Right lobe of liver (tissue), 6 donors: ENCODE results near the gene CTDSPL. TPM values are rescaled to one million over a fixed set of nuclear protein-coding genes. Genes with fewer than 3 reads are reported as not detected.

ENCODE experiments used
- ATAC-seq, 4 donors: fragments of 200-7000 bp; cut with Tn5 transposase; one replicate each; pipeline ENCODE4 v1.9.1; 2020; ENCODE audit warnings: mild to moderate bottlenecking in 4 of 4, moderate library complexity in 4 of 4
- DNase-seq, 3 donors: peaks; one replicate each; pipeline ENCODE4 v3.0.0-alpha.2; 2020
- H3K27ac ChIP-seq, 3 donors: fragments of 200-600 bp; one replicate each; pipeline ENCODE4 v1.8.0; 2022
- H3K27me3 ChIP-seq, 2 donors: fragments of 200-600 bp; one replicate each; pipeline ENCODE4 v1.8.0; 2022
- H3K36me3 ChIP-seq, 4 donors: fragments of 200-600 bp; sonication (generic) in 1 of 4; one replicate each; pipeline versions ENCODE4 v1.5.1 to v1.8.0; 2017 to 2022; ENCODE audit warnings: control low read depth in 1 of 4
- H3K4me1 ChIP-seq, 4 donors: fragments of 200-600 bp; sonication (generic) in 1 of 4; one replicate each; pipeline versions ENCODE4 v1.5.1 to v1.8.0; 2017 to 2022; ENCODE audit warnings: control low read depth in 1 of 4
- H3K4me3 ChIP-seq, 3 donors: fragments of 200-600 bp; one replicate each; pipeline ENCODE4 v1.8.0; 2022
- H3K9me3 ChIP-seq, 4 donors: fragments of 200-600 bp; sonication (generic) in 1 of 4; one replicate each; pipeline versions ENCODE4 v1.5.1 to v1.8.0; 2017 to 2022; ENCODE audit warnings: control low read depth in 1 of 4
- CTCF ChIP-seq, 4 donors: fragments of 200-600 bp in 3 of 4; fragments of 450-650 bp in 1 of 4; IDR thresholded peaks; one replicate each; pipeline versions ENCODE4 v1.5.1 to v1.8.0; 2016 to 2022; ENCODE audit warnings: antibody characterized with exemption in 4 of 4, mild to moderate bottlenecking in 2 of 4
- POLR2A ChIP-seq: fragments of 450-650 bp; IDR thresholded peaks from one replicate; pipeline ENCODE4 v1.6.1; 2017; ENCODE audit warnings: antibody characterized with exemption, mild to moderate bottlenecking
- WGBS: methylation state at CpG from one replicate; pipeline ENCODE4 v1.1.6; 2018; ENCODE audit warnings: low coverage, low lambda C conversion rate; ENCODE audit not compliant: insufficient coverage; ENCODE audit errors: missing lambda C conversion rate; 5-methylcytosine and 5-hydroxymethylcytosine counted together
- intact Hi-C, 2 donors: fragments of 100-400 bp; cut with DNase I; formaldehyde crosslinking; loops; one replicate each; pipeline versions ENCODE4 v1.11.2 to v1.14.1; 2022
- total RNA-seq, 6 experiments: library from RNA; depleted of rRNA in 2 of 6; stranded (reverse); fragments of >200 nt in 2 of 6; fragmentation: NEBNext Ultra II Directional in 3 of 6; extraction: Animal tissue kit (Norgen Biotek cat#: 25700) in 3 of 6; gene quantifications; one replicate each; pipeline versions ENCODE4 v1.1.0 to v1.2.4, GENCODE V29; 2016 to 2023
- donor health status: DM: no; HTN: yes; CAD: no.
- donor health status: DM: no; HTN: no; CAD: no.
- donor health status: DM: no; HTN: no; CAD: no.
- donor health status: DM: no; HTN: yes; CAD: no.
- donor health status: DM: no; HTN: yes; CAD: no.

Gene CTDSPL
- total RNA-seq, 6 experiments from 2014 or later = 14.9 to 22.8 (median 18.0) TPM

GRCh38 chr3:38008971-38009580 is 147.4 kb downstream of the CTDSPL start:
- no peaks in the 10 kb centered on the region for H3K4me1 ChIP-seq
- WGBS = 91% methylated on average over 11 of the region's 16 CpGs
- H3K27me3 ChIP-seq = no peaks in the 10 kb centered on the region
- DNase-seq (peak in 2 of 3 donors; percentile 16 to 43), ATAC-seq (no peak)
- H3K4me3 ChIP-seq = no peak overlapping the region
- peaks cover 0 to 5% (median 0%) of the 10 kb centered on the region in 4 donors for H3K36me3 ChIP-seq
- H3K9me3 ChIP-seq = no peaks in the 10 kb centered on the region
- intact Hi-C loops = loop anchor here (10.0 kb wide), 1 partner anchor 106 kb away; no protein-coding TSS in a partner anchor
- TF ChIP-seq POLR2A = no peak
- TF ChIP-seq CTCF (IDR thresholded peaks at IDR 0.05) = no peak
- H3K27ac ChIP-seq = no peak overlapping the region

- no peak overlapping the region for H3K27ac ChIP-seq
- WGBS = no CpG with 5 or more reads among the region's 27 CpGs
- TF ChIP-seq CTCF (IDR thresholded peaks at IDR 0.05) = no peak
- no peak for TF ChIP-seq POLR2A
- no peaks in the 10 kb centered on the region for H3K9me3 ChIP-seq
- H3K4me1 ChIP-seq = no peaks in the 10 kb centered on the region
- H3K27me3 ChIP-seq = no peaks in the 10 kb centered on the region
- H3K36me3 ChIP-seq = peaks cover 0 to 5% (median 0%) of the 10 kb centered on the region in 4 donors
- H3K4me3 ChIP-seq = no peak overlapping the region
- intact Hi-C loops = loop anchor here (10.0 kb wide), 1 partner anchor 105 kb away; no protein-coding TSS in a partner anchor
- DNase-seq (peak in 2 of 3 donors; percentile 20 to 41), ATAC-seq (peak in 2 of 4 donors; percentile 6 to 10)
Observed at GRCh38 chr3:38009807-38010591, 148.3 kb downstream of the CTDSPL start.

- H3K36me3 ChIP-seq = peaks cover 0 to 6% (median 2%) of the 10 kb centered on the region in 4 donors
- no CpG with 5 or more reads among the region's 21 CpGs for WGBS
- H3K27ac ChIP-seq = no peak overlapping the region
- no peak for TF ChIP-seq CTCF (IDR thresholded peaks at IDR 0.05)
- no peak for TF ChIP-seq POLR2A
- no peaks in the 10 kb centered on the region for H3K27me3 ChIP-seq
- peak in 1 of 3 donors; percentile 49 for DNase-seq
- intact Hi-C loops = no loop called here
- no peak overlapping the region for H3K4me3 ChIP-seq
- no peaks in the 10 kb centered on the region for H3K9me3 ChIP-seq
- H3K4me1 ChIP-seq = no peaks in the 10 kb centered on the region
- no peak for ATAC-seq
Observed at GRCh38 chr3:38011111-38011510, 149.4 kb downstream of the CTDSPL start.

GRCh38 chr3:38015485-38015884 is 153.8 kb downstream of the CTDSPL start:
- Histone ChIP-seq H3K4me1 (no peaks in the 10 kb centered on the region), H3K9me3 (no peaks in the 10 kb centered on the region), H3K27ac (no peak overlapping the region), H3K4me3 (no peak overlapping the region), H3K27me3 (no peaks in the 10 kb centered on the region), H3K36me3 (peaks cover 0 to 7% (median 0%) of the 10 kb centered on the region in 4 donors)
- WGBS = 100% methylated on average over 2 of the region's 3 CpGs
- TF ChIP-seq POLR2A (no peak), CTCF (IDR thresholded peaks at IDR 0.05) (no peak)
- DNase-seq (no peak), ATAC-seq (no peak)
- intact Hi-C loops = no loop called here
